Cardiac muscle cell (in vitro differentiated cells and primary cell): ENCODE data around the gene TCF15. TPM values are rescaled to one million over a fixed set of nuclear protein-coding genes. Genes with fewer than 3 reads are reported as not detected.

Experiments
- DNase-seq, 2 donors: peaks; one replicate each; pipeline versions ENCODE4 v3.0.0 to v3.0.0-alpha.2; 2010 to 2017; ENCODE audit warnings: low read depth in 1 of 2, low spot score in 1 of 2
- H3K27ac ChIP-seq: fragments of 200-600 bp; sonication (generic); 2 replicates; pipeline ENCODE4 v1.5.1; 2016
- H3K27me3 ChIP-seq: fragments of 200-600 bp; sonication (generic); 2 replicates; pipeline ENCODE4 v1.6.0; 2016; ENCODE audit warnings: control low read depth
- H3K36me3 ChIP-seq: fragments of 200-600 bp; sonication (generic); 2 replicates; pipeline ENCODE4 v1.5.1; 2016; ENCODE audit warnings: control low read depth
- H3K4me1 ChIP-seq: fragments of 200-600 bp; sonication (generic); 2 replicates; pipeline ENCODE4 v1.8.1; 2017; ENCODE audit warnings: low read depth, mild to moderate bottlenecking, mixed run types
- H3K4me3 ChIP-seq: fragments of 200-600 bp; sonication (generic); 2 replicates; pipeline ENCODE4 v1.5.1; 2016; ENCODE audit warnings: mild to moderate bottlenecking
- H3K9me3 ChIP-seq: fragments of 200-600 bp; sonication (generic); 2 replicates; pipeline ENCODE4 v1.5.1; 2017; ENCODE audit warnings: low read depth, mild to moderate bottlenecking, control low read depth
- CTCF ChIP-seq: IDR thresholded peaks from 2 replicates; pipeline ENCODE4 v1.5.1; 2012; ENCODE audit warnings: low read depth, mild to moderate bottlenecking, low read length
- polyA plus RNA-seq: library from polyadenylated mRNA; unstranded; fragments of >200 nt; fragmentation: Nextera tagmentation; extraction: Ambion mirVana; gene quantifications from 2 replicates; pipeline ENCODE4 v1.2.1, GENCODE V29; 2016
- total RNA-seq: library from RNA; depleted of rRNA; stranded (reverse); fragments of >200 nt; gene quantifications from 2 replicates; pipeline ENCODE4 v1.2.3, GENCODE V29; 2016

The TCF15 gene
- total and polyA plus RNA-seq, 2 experiments from 2014 or later, result 0.86 to 2.4 TPM

GRCh38 chr20:631101-631500 lies 21.0 kb upstream of the TCF15 start:
- Histone ChIP-seq H3K27me3 (no peaks in the 10 kb centered on the region), H3K9me3 (no peaks in the 10 kb centered on the region), H3K36me3 (no peaks in the 10 kb centered on the region), H3K4me3 (no peak overlapping the region), H3K27ac (no peak overlapping the region), H3K4me1 (no peaks in the 10 kb centered on the region)
- TF ChIP-seq CTCF, result no peak
- DNase-seq, result no peak

GRCh38 chr20:626579-626978 lies 16.5 kb upstream of the TCF15 start:
- no peak overlapping the region for H3K4me3 ChIP-seq
- H3K27me3 ChIP-seq, result no peaks in the 10 kb centered on the region
- no peak for DNase-seq
- no peaks in the 10 kb centered on the region for H3K9me3 ChIP-seq
- no peak for TF ChIP-seq CTCF
- no peaks in the 10 kb centered on the region for H3K4me1 ChIP-seq
- H3K36me3 ChIP-seq, result no peaks in the 10 kb centered on the region
- H3K27ac ChIP-seq, result no peak overlapping the region

GRCh38 chr20:625360-625932 lies 15.3 kb upstream of the TCF15 start:
- no peaks in the 10 kb centered on the region for H3K36me3 ChIP-seq
- TF ChIP-seq CTCF, result no peak
- no peaks in the 10 kb centered on the region for H3K27me3 ChIP-seq
- no peak overlapping the region for H3K4me3 ChIP-seq
- no peak overlapping the region for H3K27ac ChIP-seq
- no peaks in the 10 kb centered on the region for H3K9me3 ChIP-seq
- H3K4me1 ChIP-seq, result no peaks in the 10 kb centered on the region
- no peak for DNase-seq

GRCh38 chr20:623704-624103 lies 13.6 kb upstream of the TCF15 start:
- no peak overlapping the region for H3K4me3 ChIP-seq
- TF ChIP-seq CTCF, result no peak
- no peak for DNase-seq
- no peaks in the 10 kb centered on the region for H3K9me3 ChIP-seq
- H3K36me3 ChIP-seq, result no peaks in the 10 kb centered on the region
- no peaks in the 10 kb centered on the region for H3K4me1 ChIP-seq
- H3K27me3 ChIP-seq, result no peaks in the 10 kb centered on the region
- H3K27ac ChIP-seq, result no peak overlapping the region

- Histone ChIP-seq H3K27me3 (no peaks in the 10 kb centered on the region), H3K36me3 (no peaks in the 10 kb centered on the region), H3K4me1 (no peaks in the 10 kb centered on the region), H3K9me3 (no peaks in the 10 kb centered on the region), H3K4me3 (no peak overlapping the region), H3K27ac (no peak overlapping the region)
- TF ChIP-seq CTCF, result no peak
- DNase-seq, result no peak
These were observed 12.9 kb upstream of the TCF15 start for GRCh38 chr20:623021-623420.

- H3K4me1 ChIP-seq, result no peaks in the 10 kb centered on the region
- no peaks in the 10 kb centered on the region for H3K27me3 ChIP-seq
- no peaks in the 10 kb centered on the region for H3K36me3 ChIP-seq
- no peak for TF ChIP-seq CTCF
- no peak for DNase-seq
- H3K4me3 ChIP-seq, result no peak overlapping the region
- H3K9me3 ChIP-seq, result no peaks in the 10 kb centered on the region
- no peak overlapping the region for H3K27ac ChIP-seq
These were observed 12.1 kb upstream of the TCF15 start for GRCh38 chr20:622161-622560.
